ENCODE results near the gene SNX24.
"Not testable (repeated sequence)": the region's sequence is repeated elsewhere in the genome, so short reads cannot be mapped to it uniquely, and the experiment has no call there.

DNA sequence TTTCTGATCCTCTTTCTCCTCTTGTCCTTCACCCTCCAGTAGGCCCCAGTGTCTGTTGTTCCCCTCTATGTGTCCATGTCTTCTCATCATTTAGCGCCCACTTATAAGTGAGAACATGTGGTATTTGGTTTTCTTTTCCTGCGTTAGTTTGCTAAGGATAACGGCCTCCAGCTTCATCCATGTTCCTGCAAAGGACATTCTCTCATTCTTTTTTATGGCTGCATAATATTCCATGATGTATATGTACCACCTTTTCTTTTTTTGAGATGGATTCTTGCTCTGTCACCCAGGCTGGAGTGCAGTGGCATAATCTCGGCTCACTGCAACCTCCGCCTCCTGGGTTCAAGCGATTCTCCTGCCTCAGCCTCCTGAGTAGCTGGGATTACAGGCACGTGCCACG, 12.1 kb downstream of the SNX24 start:
- TF ChIP-seq, protein P1, sequence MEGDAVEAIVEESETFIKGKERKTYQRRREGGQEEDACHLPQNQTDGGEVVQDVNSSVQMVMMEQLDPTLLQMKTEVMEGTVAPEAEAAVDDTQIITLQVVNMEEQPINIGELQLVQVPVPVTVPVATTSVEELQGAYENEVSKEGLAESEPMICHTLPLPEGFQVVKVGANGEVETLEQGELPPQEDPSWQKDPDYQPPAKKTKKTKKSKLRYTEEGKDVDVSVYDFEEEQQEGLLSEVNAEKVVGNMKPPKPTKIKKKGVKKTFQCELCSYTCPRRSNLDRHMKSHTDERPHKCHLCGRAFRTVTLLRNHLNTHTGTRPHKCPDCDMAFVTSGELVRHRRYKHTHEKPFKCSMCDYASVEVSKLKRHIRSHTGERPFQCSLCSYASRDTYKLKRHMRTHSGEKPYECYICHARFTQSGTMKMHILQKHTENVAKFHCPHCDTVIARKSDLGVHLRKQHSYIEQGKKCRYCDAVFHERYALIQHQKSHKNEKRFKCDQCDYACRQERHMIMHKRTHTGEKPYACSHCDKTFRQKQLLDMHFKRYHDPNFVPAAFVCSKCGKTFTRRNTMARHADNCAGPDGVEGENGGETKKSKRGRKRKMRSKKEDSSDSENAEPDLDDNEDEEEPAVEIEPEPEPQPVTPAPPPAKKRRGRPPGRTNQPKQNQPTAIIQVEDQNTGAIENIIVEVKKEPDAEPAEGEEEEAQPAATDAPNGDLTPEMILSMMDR (conservative IDR thresholded peaks at IDR 0.05; ENCODE audit: low read depth, low read length): not testable (repeated sequence)
- not testable (repeated sequence) for TF ChIP-seq USF2, POLR2A, BHLHE40, CEBPB, CHD1, FOS (IDR thresholded peaks at IDR 0.05; ENCODE audit: low read depth, low read length)
